ENCODE results near the gene RANBP9. TPM values are rescaled to one million over a fixed set of nuclear protein-coding genes. Genes with fewer than 3 reads are reported as not detected.
A peak's percentile ranks its signal among the peaks of the same experiment; 100 is the strongest.

The RANBP9 gene
- total RNA-seq, 1 donor from 2014 or later: 42.1 TPM

GRCh38 chr6:13694562-13694961, 17.1 kb downstream of the RANBP9 start:
- Histone ChIP-seq H3K4me2 (ENCODE audit: low read length) (no peak overlapping the region), H3K27me3 (ENCODE audit: insufficient read depth, low read length) (no peaks in the 10 kb centered on the region), H4K20me1 (ENCODE audit: insufficient read depth, low read length) (peaks cover 12% of the 10 kb centered on the region), H3K9me3 (ENCODE audit: insufficient read depth, low read depth, low read length) (no peaks in the 10 kb centered on the region), H3K9ac (ENCODE audit: low read length) (no peak overlapping the region), H3K36me3 (ENCODE audit: insufficient read depth, low read length) (peaks cover 4% of the 10 kb centered on the region), H3K27ac (ENCODE audit: low read depth, low read length) (no peak overlapping the region), H3K79me2 (ENCODE audit: insufficient read depth, low read length) (peaks cover 86% of the 10 kb centered on the region), H3K4me3 (ENCODE audit: insufficient read depth, low read depth, low read length) (no peak overlapping the region), H3K4me1 (ENCODE audit: insufficient read depth, low read length) (peaks cover 15% of the 10 kb centered on the region), H2AFZ (ENCODE audit: low read depth, low read length) (no peak overlapping the region)
- TF ChIP-seq CTCF (IDR thresholded peaks at IDR 0.05; ENCODE audit: insufficient read depth, low read depth, low read length) (no peak), EZH2 (IDR thresholded peaks at IDR 0.05; ENCODE audit: insufficient read depth, low read length) (no peak)
- Mint-ChIP-seq H3K4me1 (ENCODE audit: low read depth, unreplicated experiment) (peaks cover 34% of the 10 kb centered on the region), H3K9me3 (ENCODE audit: unreplicated experiment) (no peaks in the 10 kb centered on the region), H3K36me3 (ENCODE audit: low read depth, unreplicated experiment) (no peaks in the 10 kb centered on the region), H3K4me3 (ENCODE audit: unreplicated experiment) (no peak overlapping the region), H3K27ac (ENCODE audit: unreplicated experiment) (no peak overlapping the region), H3K27me3 (ENCODE audit: low read depth, unreplicated experiment) (no peaks in the 10 kb centered on the region)
- peak; percentile 44 for DNase-seq (ENCODE audit: low read depth)
- no peak for FAIRE-seq

GRCh38 chr6:13689511-13690256, 22.0 kb downstream of the RANBP9 start:
- TF ChIP-seq CTCF (IDR thresholded peaks at IDR 0.05; ENCODE audit: insufficient read depth, low read depth, low read length): no peak
- TF ChIP-seq EZH2 (IDR thresholded peaks at IDR 0.05; ENCODE audit: insufficient read depth, low read length): no peak
- DNase-seq (ENCODE audit: low read depth) (peak; percentile 53), FAIRE-seq (no peak)
- peaks cover 2% of the 10 kb centered on the region for H3K36me3 Mint-ChIP-seq (ENCODE audit: low read depth, unreplicated experiment)
- H3K9me3 Mint-ChIP-seq (ENCODE audit: unreplicated experiment): no peaks in the 10 kb centered on the region
- Histone ChIP-seq H3K27ac (ENCODE audit: low read depth, low read length) (no peak overlapping the region), H3K27me3 (ENCODE audit: insufficient read depth, low read length) (no peaks in the 10 kb centered on the region), H3K9me3 (ENCODE audit: insufficient read depth, low read depth, low read length) (no peaks in the 10 kb centered on the region), H4K20me1 (ENCODE audit: insufficient read depth, low read length) (peaks cover 38% of the 10 kb centered on the region), H3K4me1 (ENCODE audit: insufficient read depth, low read length) (no peaks in the 10 kb centered on the region), H3K79me2 (ENCODE audit: insufficient read depth, low read length) (peaks cover 90% of the 10 kb centered on the region), H3K9ac (ENCODE audit: low read length) (no peak overlapping the region), H3K4me3 (ENCODE audit: insufficient read depth, low read depth, low read length) (no peak overlapping the region), H3K36me3 (ENCODE audit: insufficient read depth, low read length) (peaks cover 4% of the 10 kb centered on the region), H2AFZ (ENCODE audit: low read depth, low read length) (no peak overlapping the region), H3K4me2 (ENCODE audit: low read length) (no peak overlapping the region)
- no peak overlapping the region for H3K4me3 Mint-ChIP-seq (ENCODE audit: unreplicated experiment)
- H3K27me3 Mint-ChIP-seq (ENCODE audit: low read depth, unreplicated experiment): no peaks in the 10 kb centered on the region
- peaks cover 18% of the 10 kb centered on the region for H3K4me1 Mint-ChIP-seq (ENCODE audit: low read depth, unreplicated experiment)
- no peak overlapping the region for H3K27ac Mint-ChIP-seq (ENCODE audit: unreplicated experiment)

GRCh38 chr6:13688692-13689196, 22.9 kb downstream of the RANBP9 start:
- Mint-ChIP-seq H3K4me1 (ENCODE audit: low read depth, unreplicated experiment) (peaks cover 12% of the 10 kb centered on the region), H3K9me3 (ENCODE audit: unreplicated experiment) (no peaks in the 10 kb centered on the region), H3K4me3 (ENCODE audit: unreplicated experiment) (no peak overlapping the region), H3K36me3 (ENCODE audit: low read depth, unreplicated experiment) (peaks cover 2% of the 10 kb centered on the region), H3K27ac (ENCODE audit: unreplicated experiment) (no peak overlapping the region), H3K27me3 (ENCODE audit: low read depth, unreplicated experiment) (no peaks in the 10 kb centered on the region)
- H2AFZ ChIP-seq (ENCODE audit: low read depth, low read length): no peak overlapping the region
- no peak for TF ChIP-seq CTCF (IDR thresholded peaks at IDR 0.05; ENCODE audit: insufficient read depth, low read depth, low read length)
- TF ChIP-seq EZH2 (IDR thresholded peaks at IDR 0.05; ENCODE audit: insufficient read depth, low read length): no peak
- H3K27me3 ChIP-seq (ENCODE audit: insufficient read depth, low read length): no peaks in the 10 kb centered on the region
- no peak overlapping the region for H3K27ac ChIP-seq (ENCODE audit: low read depth, low read length)
- peaks cover 48% of the 10 kb centered on the region for H4K20me1 ChIP-seq (ENCODE audit: insufficient read depth, low read length)
- no peaks in the 10 kb centered on the region for H3K4me1 ChIP-seq (ENCODE audit: insufficient read depth, low read length)
- H3K79me2 ChIP-seq (ENCODE audit: insufficient read depth, low read length): peaks cover 90% of the 10 kb centered on the region
- H3K9ac ChIP-seq (ENCODE audit: low read length): no peak overlapping the region
- no peak overlapping the region for H3K4me3 ChIP-seq (ENCODE audit: insufficient read depth, low read depth, low read length)
- H3K4me2 ChIP-seq (ENCODE audit: low read length): no peak overlapping the region
- no peaks in the 10 kb centered on the region for H3K9me3 ChIP-seq (ENCODE audit: insufficient read depth, low read depth, low read length)
- FAIRE-seq (no peak), DNase-seq (ENCODE audit: low read depth) (no peak)
- peaks cover 4% of the 10 kb centered on the region for H3K36me3 ChIP-seq (ENCODE audit: insufficient read depth, low read length)
